ENCODE results near the gene TUBB8. TPM values are rescaled to one million over a fixed set of nuclear protein-coding genes. Genes with fewer than 3 reads are reported as not detected.
"Not testable (repeated sequence)": the region's sequence is repeated elsewhere in the genome, so short reads cannot be mapped to it uniquely, and the experiment has no call there.

The TUBB8 gene
- polyA plus RNA-seq, 2 of the 4 experiments (the other 2 are of a cell fraction) = 0.16 TPM; not detected in 1

- ATAC-seq = no peak
- 70% methylated on average over 12 of the region's 12 CpGs for WGBS (ENCODE audit: missing lambda C conversion rate)
- POLR2A ChIA-PET = no interaction called here
- DNase-seq (ENCODE audit: low read depth in 1 of 2, low spot score in 1 of 2) = no peak
- H3K9me3 ChIP-seq = no peaks in the 10 kb centered on the region
- H3K4me2 ChIP-seq = no peak overlapping the region
- H3K4me3 ChIP-seq = no peak overlapping the region
- TF ChIP-seq HMGXB4 (CRISPR knock-in tag; IDR thresholded peaks at IDR 0.05; ENCODE audit: borderline replicate concordance) = no peak
- TF ChIP-seq ELK1 (IDR thresholded peaks at IDR 0.05; ENCODE audit: low read depth, low read length) = no peak
- TF ChIP-seq ATOH8 (CRISPR knock-in tag; IDR thresholded peaks at IDR 0.05; ENCODE audit: low read depth) = no peak
- TF ChIP-seq EP300 (IDR thresholded peaks at IDR 0.05) = no peak
- no peak for TF ChIP-seq ZC3H11A (IDR thresholded peaks at IDR 0.05)
- no peak for TF ChIP-seq ZSCAN20 (CRISPR knock-in tag; IDR thresholded peaks at IDR 0.05)
- no peak for TF ChIP-seq HEYL (CRISPR knock-in tag; IDR thresholded peaks at IDR 0.05)
- TF ChIP-seq REST (IDR thresholded peaks at IDR 0.05) = no peak
- no peak for TF ChIP-seq HOXA7 (CRISPR knock-in tag; IDR thresholded peaks at IDR 0.05)
- no peak for TF ChIP-seq HOXB13 (CRISPR knock-in tag; IDR thresholded peaks at IDR 0.05; ENCODE audit: low read depth)
- no peak for TF ChIP-seq BHLHE40 (IDR thresholded peaks at IDR 0.05; ENCODE audit: low read depth, low read length)
- TF ChIP-seq JUN (IDR thresholded peaks at IDR 0.05) = no peak
- FAIRE-seq = no peak
- no peaks in the 10 kb centered on the region for H3K4me1 ChIP-seq
- CTCF ChIA-PET = interaction anchor here (1.3 to 1.5 kb wide), 2 partner anchors 26 to 57 kb away, joined by 3 read pairs; partner anchors contain the start of gene ZMYND11
- H3K27ac ChIP-seq = no peak overlapping the region
Observed at GRCh38 chr10:78556-78955, 29.5 kb upstream of the TUBB8 start.

GRCh38 chr10:74266-74621 lies 25.1 kb upstream of the TUBB8 start:
- not testable (repeated sequence) for ATAC-seq, H3K9me3 ChIP-seq, H3K4me1 ChIP-seq, FAIRE-seq
- Histone ChIP-seq H3K4me3 (peak overlapping the region; percentile 52; the same call in 1 of the 3 replicates), H3K27ac (peak overlapping the region; percentile 50 to 83; a peak in 5 of 6 replicates), H3K4me2 (peak overlapping the region; percentile 57)
- ChIA-PET CTCF (interaction anchor here (0.8 to 1.1 kb wide), 5 partner anchors 23 to 62 kb away, joined by 3 to 6 read pairs (median 4); no protein-coding TSS in a partner anchor), POLR2A (interaction anchor here (0.7 kb wide), 1 partner anchor 100 kb away, joined by 4 read pairs; no protein-coding TSS in a partner anchor)
- 24% methylated on average over 17 of the region's 17 CpGs for WGBS (ENCODE audit: missing lambda C conversion rate)
- peak in 1 of 2 experiments; percentile 21 for DNase-seq (ENCODE audit: low read depth in 1 of 2, low spot score in 1 of 2)

- Histone ChIP-seq H3K27ac (peak overlapping the region; percentile 50 to 83; a peak in 5 of 6 replicates), H3K4me2 (peak overlapping the region; percentile 57), H3K4me3 (peak overlapping the region; percentile 52)
- ChIA-PET CTCF (interaction anchor here (0.8 to 1.1 kb wide), 5 partner anchors 23 to 62 kb away, joined by 3 to 6 read pairs (median 4); no protein-coding TSS in a partner anchor), POLR2A (interaction anchor here (0.7 kb wide), 1 partner anchor 100 kb away, joined by 4 read pairs; no protein-coding TSS in a partner anchor)
- FAIRE-seq, H3K9me3 ChIP-seq, H3K4me1 ChIP-seq: not testable (repeated sequence)
- peak; percentile 78 for ATAC-seq
- peak; percentile 16 to 76 for DNase-seq (ENCODE audit: low read depth in 1 of 2, low spot score in 1 of 2)
- 6% methylated on average over 30 of the region's 65 CpGs for WGBS (ENCODE audit: missing lambda C conversion rate)
- TF ChIP-seq MAX (IDR thresholded peaks at IDR 0.05) (peak; percentile 49; the same call in 1 of the 2 replicates), CTCF (IDR thresholded peaks at IDR 0.05) (peak; percentile 79), E2F6 (IDR thresholded peaks at IDR 0.05; ENCODE audit: borderline replicate concordance, low read depth) (peak; percentile 67), SMC3 (IDR thresholded peaks at IDR 0.05) (peak; percentile 73), RAD21 (conservative IDR thresholded peaks at IDR 0.05 in 1 of 2, IDR thresholded peaks at IDR 0.05 in 1 of 2) (peak; percentile 69 to 84)
Observed at GRCh38 chr10:73543-74265, 24.6 kb upstream of the TUBB8 start.

- H3K4me2 ChIP-seq; POLR2A ChIA-PET; H3K27ac ChIP-seq; H3K4me1 ChIP-seq; H3K4me3 ChIP-seq; FAIRE-seq; H3K9me3 ChIP-seq; DNase-seq (ENCODE audit: low read depth in 1 of 2, low spot score in 1 of 2); CTCF ChIA-PET: not testable (repeated sequence)
- peak in 1 of 2 experiments; percentile 23; a peak in 1 of 6 replicates for ATAC-seq
- 47% methylated on average over 5 of the region's 5 CpGs for WGBS (ENCODE audit: missing lambda C conversion rate)
Observed at GRCh38 chr10:68156-68555, 19.1 kb upstream of the TUBB8 start.

All from A549 (cell line).